GM12801 (cell line): ENCODE data around the gene CCBE1.

Experiments used
- CTCF ChIP-seq: IDR thresholded peaks from one replicate; pipeline ENCODE4 v1.5.1; 2011; ENCODE audit warnings: control low read depth; ENCODE audit not compliant: insufficient read length; ENCODE audit errors: extremely low read depth

Gene CCBE1

GRCh38 chr18:59420244-59420643 is 277.0 kb downstream of the CCBE1 start:
- TF ChIP-seq CTCF = no peak

- no peak for TF ChIP-seq CTCF
These were observed 277.8 kb downstream of the CCBE1 start for GRCh38 chr18:59419386-59419785.

GRCh38 chr18:59416818-59417217 is 280.4 kb downstream of the CCBE1 start:
- TF ChIP-seq CTCF = no peak

GRCh38 chr18:59414111-59414653 is 283.0 kb downstream of the CCBE1 start:
- TF ChIP-seq CTCF = no peak

GRCh38 chr18:59402432-59403090 is 294.7 kb downstream of the CCBE1 start:
- TF ChIP-seq CTCF = no peak

- TF ChIP-seq CTCF = no peak
These were observed 296.8 kb downstream of the CCBE1 start for GRCh38 chr18:59400407-59400806.

GRCh38 chr18:59395226-59396175 is 301.7 kb downstream of the CCBE1 start:
- no peak for TF ChIP-seq CTCF
